ENCODE measurements around the gene NPTN. TPM values are rescaled to one million over a fixed set of nuclear protein-coding genes. Genes with fewer than 3 reads are reported as not detected.
"Not testable (repeated sequence)": the region's sequence is repeated elsewhere in the genome, so short reads cannot be mapped to it uniquely, and the experiment has no call there.

NPTN gene
- polyA plus RNA-seq, 2 of the 4 experiments (the other 2 are of a cell fraction) = 150 to 201 TPM

- TF ChIP-seq CHD4 (IDR thresholded peaks at IDR 0.05; ENCODE audit: borderline replicate concordance) (no peak), ESRRA (IDR thresholded peaks at IDR 0.05; ENCODE audit: borderline replicate concordance, low read length) (no peak)
- TF ChIP-seq, protein P1, sequence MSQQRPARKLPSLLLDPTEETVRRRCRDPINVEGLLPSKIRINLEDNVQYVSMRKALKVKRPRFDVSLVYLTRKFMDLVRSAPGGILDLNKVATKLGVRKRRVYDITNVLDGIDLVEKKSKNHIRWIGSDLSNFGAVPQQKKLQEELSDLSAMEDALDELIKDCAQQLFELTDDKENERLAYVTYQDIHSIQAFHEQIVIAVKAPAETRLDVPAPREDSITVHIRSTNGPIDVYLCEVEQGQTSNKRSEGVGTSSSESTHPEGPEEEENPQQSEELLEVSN (IDR thresholded peaks at IDR 0.05; ENCODE audit: borderline replicate concordance, low read depth) = no peak
These were observed 78.1 kb downstream of the NPTN start (continued) for GRCh38 chr15:73555080-73555479.

GRCh38 chr15:73550190-73550589, 83.0 kb downstream of the NPTN start:
- CTCF ChIA-PET = interaction anchor here (1.0 to 2.8 kb wide), 6 partner anchors 11 to 243 kb away, joined by 3 to 17 read pairs (median 4); no protein-coding TSS in a partner anchor
- Histone ChIP-seq H3K4me3 (no peak overlapping the region), H3K4me2 (no peak overlapping the region), H3K9me3 (no peaks in the 10 kb centered on the region), H3K4me1 (no peaks in the 10 kb centered on the region), H3K27ac (no peak overlapping the region)
- DNase-seq (ENCODE audit: low read depth in 1 of 2, low spot score in 1 of 2) (no peak), ATAC-seq (no peak), FAIRE-seq (no peak)
- POLR2A ChIA-PET = interaction anchor here (0.6 to 1.3 kb wide), 2 partner anchors 11 to 83 kb away, joined by 3 to 7 read pairs; partner anchors contain the start of gene NPTN
- no peak for TF ChIP-seq HEYL (CRISPR knock-in tag; IDR thresholded peaks at IDR 0.05)
- TF ChIP-seq FOXS1 (CRISPR knock-in tag; IDR thresholded peaks at IDR 0.05) = no peak
- TF ChIP-seq RARB (CRISPR knock-in tag; IDR thresholded peaks at IDR 0.05) = no peak
- no peak for TF ChIP-seq PBX3 (IDR thresholded peaks at IDR 0.05)
- no peak for TF ChIP-seq NFE2L2 (conservative IDR thresholded peaks at IDR 0.05; ENCODE audit: low read length)
- TF ChIP-seq FOSB (CRISPR knock-in tag; IDR thresholded peaks at IDR 0.05) = no peak
- TF ChIP-seq REST (IDR thresholded peaks at IDR 0.05) = no peak

- CTCF ChIA-PET = interaction anchor here (0.6 kb wide), 1 partner anchor 27 kb away, joined by 3 read pairs; no protein-coding TSS in a partner anchor
- DNase-seq (ENCODE audit: low read depth in 1 of 2, low spot score in 1 of 2); POLR2A ChIA-PET; H3K4me1 ChIP-seq; H3K4me3 ChIP-seq; H3K27ac ChIP-seq; H3K4me2 ChIP-seq; FAIRE-seq; H3K9me3 ChIP-seq; ATAC-seq: not testable (repeated sequence)
- WGBS (ENCODE audit: missing lambda C conversion rate) = 87% methylated on average over 3 of the region's 3 CpGs
These were observed 84.3 kb downstream of the NPTN start for GRCh38 chr15:73548925-73549324.

- ATAC-seq = no peak
- H3K4me2 ChIP-seq = no peak overlapping the region
- H3K4me1 ChIP-seq = peaks cover 26% of the 10 kb centered on the region
- H3K9me3 ChIP-seq = no peaks in the 10 kb centered on the region
- H3K4me3 ChIP-seq = no peak overlapping the region
- FAIRE-seq = no peak
- ChIA-PET POLR2A (no interaction called here), CTCF (interaction anchor here (0.7 to 0.9 kb wide), 2 partner anchors 14 to 22 kb away, joined by 3 read pairs; no protein-coding TSS in a partner anchor)
- TF ChIP-seq PBX3 (IDR thresholded peaks at IDR 0.05) (no peak), ZNF302 (CRISPR knock-in tag; IDR thresholded peaks at IDR 0.05) (no peak), CBX2 (IDR thresholded peaks at IDR 0.05; ENCODE audit: borderline replicate concordance, low read depth) (no peak)
- TF ChIP-seq, protein P1 (IDR thresholded peaks at IDR 0.05; ENCODE audit: borderline replicate concordance, low read depth) = no peak
- DNase-seq (ENCODE audit: low read depth in 1 of 2, low spot score in 1 of 2) = no peak
- no peak overlapping the region; a peak in 1 of 6 replicates for H3K27ac ChIP-seq
These were observed 91.7 kb downstream of the NPTN start for GRCh38 chr15:73541479-73541878.

All from A549 (cell line).